Stromal cell of bone marrow (primary cell): Measurements from ENCODE around the gene DLGAP1.
"Not testable (repeated sequence)": the region's sequence is repeated elsewhere in the genome, so short reads cannot be mapped to it uniquely, and the experiment has no call there.

Experiments
- DNase-seq: peaks from one replicate; pipeline ENCODE4 v3.0.0-alpha.2; 2012; ENCODE audit warnings: low read depth

The DLGAP1 gene

GRCh38 chr18:3603421-3604234 lies 851.5 kb downstream of the DLGAP1 start:
- peak; percentile 94 for DNase-seq

DNA sequence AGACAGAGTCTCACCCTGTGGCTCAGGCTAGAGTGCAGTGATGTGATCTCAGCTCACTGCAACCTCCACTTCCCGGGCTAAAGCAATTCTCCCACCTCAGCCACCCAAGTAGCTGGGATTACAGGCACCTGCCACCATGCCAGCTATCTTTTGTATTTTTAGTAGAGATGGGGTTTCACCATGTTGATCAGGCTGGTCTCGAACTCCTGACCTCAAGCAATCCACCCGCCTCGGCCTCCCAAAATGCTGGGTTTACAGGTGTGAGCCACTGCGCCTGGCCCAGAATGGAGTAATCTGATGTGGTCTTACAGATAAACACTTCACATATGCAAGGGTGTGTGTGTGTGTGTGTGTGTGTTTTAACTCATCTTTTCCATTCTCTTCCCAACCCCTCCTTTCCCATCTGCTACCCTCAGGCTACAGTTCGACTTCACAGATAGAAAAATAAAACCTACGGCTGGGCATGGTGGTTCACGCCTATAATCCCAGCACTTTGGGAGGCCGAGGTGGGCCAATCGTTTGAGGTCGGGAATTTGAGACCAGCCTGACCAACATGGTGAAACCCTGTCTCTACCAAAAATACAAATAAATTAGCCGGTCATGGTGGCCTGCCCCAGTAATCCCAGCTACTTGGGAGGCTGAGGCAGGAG lies 853.9 kb downstream of the DLGAP1 start:
- DNase-seq = not testable (repeated sequence)

DNA sequence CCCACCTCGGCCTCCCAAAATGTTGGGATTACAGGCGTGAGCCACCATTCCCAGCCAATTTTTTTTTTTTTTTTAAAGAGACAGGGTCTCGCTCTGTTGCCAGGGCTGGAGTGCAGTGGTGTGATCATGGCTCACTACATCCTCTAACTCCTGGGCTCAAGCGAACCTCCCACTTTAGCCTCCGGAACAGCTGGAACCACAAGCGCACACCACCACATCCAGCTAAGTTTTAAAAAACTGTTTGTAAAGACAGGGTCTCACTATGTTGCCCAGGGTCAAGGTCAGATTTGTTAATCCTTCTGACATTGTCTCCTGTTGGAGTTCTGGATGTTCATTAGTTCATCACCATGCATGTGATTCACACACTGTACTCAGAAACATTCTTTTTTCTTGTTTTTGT lies 855.2 kb downstream of the DLGAP1 start:
- no peak for DNase-seq

- DNase-seq = no peak
Observed at GRCh38 chr18:3599195-3599594, 855.9 kb downstream of the DLGAP1 start.

DNA sequence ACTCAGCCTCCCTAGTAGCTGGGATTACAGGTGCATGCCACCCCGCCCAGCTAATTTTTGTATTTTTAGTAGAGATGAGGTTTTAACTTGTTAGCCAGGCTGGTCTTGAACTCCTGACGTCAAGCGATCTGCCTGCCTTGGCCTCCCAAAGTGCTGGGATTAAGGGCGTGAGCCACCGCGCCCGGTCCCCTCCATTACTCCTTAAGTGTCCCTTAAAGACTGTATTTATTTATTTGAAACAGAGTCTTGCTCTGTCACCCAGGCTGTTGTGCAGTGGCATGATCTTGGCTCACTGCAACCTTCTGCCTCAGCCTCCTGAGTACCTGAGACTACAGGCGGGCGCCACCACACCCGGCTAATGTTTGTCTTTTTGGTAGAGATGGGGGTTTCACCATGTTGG lies 856.5 kb downstream of the DLGAP1 start:
- DNase-seq = no peak

DNA sequence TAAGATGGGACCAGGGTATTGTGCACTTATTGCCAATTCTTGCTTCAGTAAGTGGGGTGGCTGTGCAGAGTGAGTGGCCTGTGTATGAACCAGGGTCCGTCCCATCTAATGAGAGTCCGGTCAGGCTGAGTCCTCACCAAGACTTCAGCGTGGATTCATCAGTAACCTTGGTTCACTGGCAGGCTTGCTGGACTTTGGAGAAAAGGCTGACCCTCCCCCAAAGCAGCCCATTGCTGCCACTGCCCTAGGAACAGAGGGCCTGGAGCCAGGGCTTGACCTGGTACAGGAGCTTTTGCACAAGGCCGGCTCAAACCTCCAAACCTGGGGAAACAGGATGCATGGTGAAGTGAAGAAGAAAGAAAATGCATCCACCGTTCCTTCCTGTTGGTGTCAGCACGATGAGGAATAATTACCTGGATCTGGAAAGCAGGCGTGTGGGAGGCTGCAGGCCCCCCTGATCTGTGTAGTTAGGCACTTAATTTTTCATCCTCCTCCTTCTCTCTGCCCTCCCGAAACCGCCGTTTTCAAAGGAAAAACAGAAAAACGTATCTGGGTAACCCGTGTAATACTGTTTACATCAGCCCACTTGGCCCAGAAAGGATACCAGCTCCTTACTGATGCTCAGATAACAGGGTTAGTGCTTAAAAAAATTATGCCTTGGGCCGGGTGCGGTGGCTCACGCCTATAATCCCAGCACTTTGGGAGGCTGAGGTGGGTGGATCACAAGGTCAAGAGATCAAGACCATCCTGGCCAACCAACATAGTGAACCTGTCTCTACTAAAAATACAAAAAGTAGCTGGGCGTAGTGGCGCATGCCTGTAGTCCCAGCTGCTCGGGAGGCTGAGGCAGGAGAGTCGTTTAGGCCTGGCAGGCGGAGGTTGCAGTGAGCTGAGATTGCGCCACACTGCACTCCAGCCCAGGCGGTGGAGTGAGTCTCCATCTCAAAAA lies 857.4 kb downstream of the DLGAP1 start:
- DNase-seq = no peak

DNA sequence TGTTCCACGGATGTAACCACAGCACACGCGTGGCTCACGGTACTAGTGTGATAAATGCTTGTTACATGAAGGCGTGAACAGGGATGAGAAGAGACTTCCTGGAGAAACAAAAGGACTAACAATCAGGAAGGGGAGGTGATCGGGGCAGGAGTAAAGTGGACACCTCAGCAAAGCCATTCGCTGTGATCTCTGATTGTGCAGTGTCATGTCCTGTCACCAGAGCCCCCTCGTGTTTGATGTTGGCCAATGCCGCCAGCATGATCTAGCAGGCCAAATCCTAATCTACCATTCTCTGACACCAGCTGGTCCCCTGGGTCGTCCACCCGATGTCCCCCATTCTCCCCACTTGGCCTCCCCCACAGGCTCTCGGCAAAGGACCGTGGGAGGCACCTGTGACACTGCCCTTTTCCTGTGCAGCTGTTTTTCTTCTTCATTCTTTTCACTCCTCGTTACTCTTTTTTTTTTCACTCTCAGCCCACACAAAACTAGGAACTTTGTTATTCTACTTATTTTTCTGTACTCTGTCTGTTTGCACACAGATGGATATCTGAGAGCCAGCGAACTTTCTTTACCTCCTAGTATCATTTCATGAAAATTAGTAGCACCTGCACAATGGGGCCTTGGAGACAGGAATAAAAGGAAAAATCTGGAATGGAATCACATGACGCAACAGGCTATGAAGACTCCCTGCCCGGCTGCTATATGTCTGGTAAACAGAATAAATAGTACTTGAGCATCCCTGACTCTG lies 858.3 kb downstream of the DLGAP1 start:
- no peak for DNase-seq

DNA sequence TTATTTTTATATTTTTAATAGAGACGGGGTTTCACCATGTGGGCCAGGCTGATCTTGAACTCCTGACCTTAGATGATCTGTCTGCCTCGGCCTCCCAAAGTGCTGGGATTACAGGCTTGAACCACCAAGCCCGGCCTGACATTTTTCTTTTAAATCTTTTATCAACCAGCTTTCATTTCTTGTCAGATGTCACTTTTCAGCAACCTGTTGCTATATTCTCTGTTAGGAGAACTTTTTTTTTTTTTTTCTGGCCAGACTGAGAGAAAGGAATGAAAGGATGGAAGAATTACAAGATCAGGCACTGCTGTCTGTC lies 858.8 kb downstream of the DLGAP1 start:
- no peak for DNase-seq

GRCh38 chr18:3595369-3596273 lies 859.5 kb downstream of the DLGAP1 start:
- peak; percentile 94 for DNase-seq

- peak; percentile 7 for DNase-seq
Observed at GRCh38 chr18:3594760-3595368, 860.2 kb downstream of the DLGAP1 start.

- DNase-seq = peak; percentile 96
Observed at GRCh38 chr18:3593904-3594759, 861.0 kb downstream of the DLGAP1 start.

DNA sequence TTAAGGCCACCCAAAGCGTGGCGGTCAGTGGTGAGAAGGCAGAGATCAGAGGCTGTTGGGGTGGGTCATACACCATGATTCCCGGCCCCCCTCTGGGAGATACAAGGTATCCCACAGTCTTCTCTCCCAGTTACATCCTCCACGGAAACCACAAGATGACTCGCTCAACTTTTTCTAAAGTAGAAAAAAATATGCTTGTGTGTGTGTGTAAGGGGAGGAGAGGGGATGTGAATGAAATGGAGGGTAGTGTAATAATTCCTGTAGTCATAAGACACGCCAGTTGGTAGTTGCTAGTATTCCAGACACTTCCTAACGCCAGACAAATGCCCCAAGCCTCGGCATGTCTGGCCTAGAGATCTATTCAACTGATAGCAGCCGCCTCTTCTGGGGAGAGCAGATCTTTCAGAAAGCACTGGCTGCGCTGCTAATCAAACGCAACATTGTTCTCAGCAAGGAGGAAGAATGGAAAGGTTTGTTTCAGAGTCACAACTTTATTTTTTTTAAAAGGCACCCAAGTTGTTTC lies 861.7 kb downstream of the DLGAP1 start:
- peak; percentile 40 for DNase-seq

- no peak for DNase-seq
Observed at GRCh38 chr18:3592864-3593263, 862.2 kb downstream of the DLGAP1 start.

GRCh38 chr18:3590096-3590630 lies 864.9 kb downstream of the DLGAP1 start:
- DNase-seq = no peak

DNA sequence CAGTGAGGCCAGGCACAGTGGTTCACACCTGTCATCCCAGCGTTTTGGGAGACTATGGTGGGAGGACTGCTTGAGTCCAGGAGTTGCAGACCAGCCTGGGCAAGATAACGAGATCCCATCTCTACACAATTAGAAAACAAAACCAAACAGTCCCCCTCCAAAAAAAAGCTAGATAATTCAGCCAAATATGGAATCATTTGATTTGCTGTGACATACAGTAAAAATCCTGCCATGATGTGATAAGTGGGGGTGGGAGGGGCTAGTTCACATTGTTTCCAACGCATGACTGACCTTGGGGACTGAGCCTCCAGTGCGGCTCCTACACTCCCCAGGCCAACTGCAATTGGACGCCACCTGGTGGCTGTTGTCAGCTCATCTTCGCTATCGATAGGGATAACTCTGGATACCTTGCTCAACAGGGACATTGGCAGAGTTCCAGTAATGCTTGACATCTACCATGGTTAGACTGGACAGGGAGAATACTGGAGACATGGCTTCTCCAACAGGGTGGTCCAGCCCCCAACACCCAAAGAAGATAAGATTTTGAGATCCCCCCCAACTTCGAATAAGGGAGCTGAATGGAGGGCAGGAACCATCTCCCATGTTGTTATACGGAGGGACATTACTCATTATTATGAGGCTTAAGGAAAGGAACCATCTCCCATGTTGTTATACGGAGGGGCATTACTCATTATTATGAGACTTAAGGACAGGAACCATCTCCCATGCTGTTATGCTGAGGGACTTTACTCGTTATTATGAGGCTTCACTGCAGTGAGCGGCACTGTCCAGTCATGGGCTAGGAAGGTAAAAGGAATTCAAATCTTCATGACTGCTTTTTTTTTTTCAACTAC lies 869.2 kb downstream of the DLGAP1 start:
- DNase-seq = peak; percentile 68

GRCh38 chr18:3584897-3585460 lies 870.1 kb downstream of the DLGAP1 start:
- no peak for DNase-seq

DNA sequence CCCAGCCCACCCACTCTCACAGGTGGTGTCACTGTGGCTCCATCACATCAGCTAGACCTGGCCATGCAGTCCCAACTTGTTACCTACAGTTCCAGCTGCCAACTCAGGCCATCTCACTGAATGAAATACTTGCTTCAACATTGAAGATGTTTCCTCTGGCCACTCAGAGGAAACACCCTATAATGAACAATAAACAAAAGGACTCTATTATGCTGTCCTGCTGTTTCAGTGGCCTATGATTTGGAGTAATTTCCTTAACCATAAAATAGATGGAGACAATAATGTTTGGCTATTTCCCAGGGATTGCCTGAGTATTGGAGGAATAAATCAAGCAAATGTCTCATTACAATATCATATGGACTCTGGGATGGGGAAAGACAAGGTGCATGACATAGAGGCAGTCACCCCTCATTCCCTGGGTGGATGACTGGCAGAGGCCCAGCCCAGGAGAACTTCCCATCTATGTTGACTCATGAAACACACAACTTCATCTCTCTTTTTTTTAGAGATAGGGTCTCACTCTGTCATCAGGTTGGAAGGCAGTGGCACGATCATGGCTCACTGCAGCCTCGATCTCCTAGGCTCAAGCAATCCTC lies 870.7 kb downstream of the DLGAP1 start:
- no peak for DNase-seq
